ENCODE data around the gene PDZD8.
"Not testable (repeated sequence)": the region's sequence is repeated elsewhere in the genome, so short reads cannot be mapped to it uniquely, and the experiment has no call there.

PDZD8 gene

GRCh38 chr10:117299435-117299834, 75.8 kb downstream of the PDZD8 start:
- no peak for DNase-seq (ENCODE audit: low read depth)
- TF ChIP-seq, protein P1, sequence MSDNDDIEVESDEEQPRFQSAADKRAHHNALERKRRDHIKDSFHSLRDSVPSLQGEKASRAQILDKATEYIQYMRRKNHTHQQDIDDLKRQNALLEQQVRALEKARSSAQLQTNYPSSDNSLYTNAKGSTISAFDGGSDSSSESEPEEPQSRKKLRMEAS (IDR thresholded peaks at IDR 0.05; ENCODE audit: low read depth, low read length) = no peak
- TF ChIP-seq, protein P2, sequence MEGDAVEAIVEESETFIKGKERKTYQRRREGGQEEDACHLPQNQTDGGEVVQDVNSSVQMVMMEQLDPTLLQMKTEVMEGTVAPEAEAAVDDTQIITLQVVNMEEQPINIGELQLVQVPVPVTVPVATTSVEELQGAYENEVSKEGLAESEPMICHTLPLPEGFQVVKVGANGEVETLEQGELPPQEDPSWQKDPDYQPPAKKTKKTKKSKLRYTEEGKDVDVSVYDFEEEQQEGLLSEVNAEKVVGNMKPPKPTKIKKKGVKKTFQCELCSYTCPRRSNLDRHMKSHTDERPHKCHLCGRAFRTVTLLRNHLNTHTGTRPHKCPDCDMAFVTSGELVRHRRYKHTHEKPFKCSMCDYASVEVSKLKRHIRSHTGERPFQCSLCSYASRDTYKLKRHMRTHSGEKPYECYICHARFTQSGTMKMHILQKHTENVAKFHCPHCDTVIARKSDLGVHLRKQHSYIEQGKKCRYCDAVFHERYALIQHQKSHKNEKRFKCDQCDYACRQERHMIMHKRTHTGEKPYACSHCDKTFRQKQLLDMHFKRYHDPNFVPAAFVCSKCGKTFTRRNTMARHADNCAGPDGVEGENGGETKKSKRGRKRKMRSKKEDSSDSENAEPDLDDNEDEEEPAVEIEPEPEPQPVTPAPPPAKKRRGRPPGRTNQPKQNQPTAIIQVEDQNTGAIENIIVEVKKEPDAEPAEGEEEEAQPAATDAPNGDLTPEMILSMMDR (IDR thresholded peaks at IDR 0.05; ENCODE audit: low read depth, low read length) = no peak
- TF ChIP-seq MYC (IDR thresholded peaks at IDR 0.05; ENCODE audit: low read depth, low read length) = no peak
- no peak for TF ChIP-seq POLR2A (IDR thresholded peaks at IDR 0.05; ENCODE audit: extremely low read depth, insufficient read length)
- H3K4me3 ChIP-seq (ENCODE audit: low read depth, low read length) = no peak overlapping the region

DNA sequence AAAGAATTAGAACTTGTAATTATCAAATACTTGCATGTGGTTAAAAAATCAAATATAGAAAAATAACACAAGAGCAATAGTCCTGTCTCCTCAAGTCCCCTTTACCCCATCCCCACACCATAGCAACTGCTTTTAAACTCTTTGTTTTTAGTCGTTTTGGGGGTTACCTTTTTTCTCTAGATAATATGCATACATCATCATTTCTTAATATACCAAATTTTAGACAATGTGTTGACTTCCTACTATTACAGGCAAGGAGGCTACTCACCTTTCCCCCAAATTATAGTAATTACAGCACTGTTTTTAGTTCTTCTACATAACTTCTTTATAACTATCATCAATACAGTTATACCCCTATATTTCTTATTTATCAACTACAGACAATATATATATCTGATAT, 77.0 kb downstream of the PDZD8 start:
- DNase-seq (ENCODE audit: low read depth) = no peak
- TF ChIP-seq MYC (IDR thresholded peaks at IDR 0.05; ENCODE audit: low read depth, low read length) = no peak
- TF ChIP-seq, protein P1 (IDR thresholded peaks at IDR 0.05; ENCODE audit: low read depth, low read length) = no peak
- no peak for TF ChIP-seq POLR2A (IDR thresholded peaks at IDR 0.05; ENCODE audit: extremely low read depth, insufficient read length)
- TF ChIP-seq, protein P2 (IDR thresholded peaks at IDR 0.05; ENCODE audit: low read depth, low read length) = no peak
- H3K4me3 ChIP-seq (ENCODE audit: low read depth, low read length) = no peak overlapping the region

DNA sequence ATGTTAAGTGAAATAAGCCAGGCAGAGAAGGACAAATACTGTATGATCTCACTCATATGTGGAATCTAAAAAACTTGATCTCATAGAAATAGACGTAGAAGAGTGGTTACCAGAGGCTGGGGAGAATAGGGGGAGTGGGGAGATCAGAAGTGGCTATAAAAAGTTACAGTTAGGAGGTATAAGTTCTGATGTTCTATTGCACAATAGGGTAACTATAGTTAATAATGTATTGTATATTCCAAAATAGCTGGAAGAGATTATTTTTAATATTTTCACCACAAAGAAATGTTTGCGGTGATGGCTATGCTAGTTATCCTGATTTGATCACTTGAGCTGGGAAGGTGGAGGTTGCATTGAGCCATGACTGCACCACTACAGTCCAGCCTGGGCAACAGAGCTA, 80.5 kb downstream of the PDZD8 start:
- TF ChIP-seq POLR2A (IDR thresholded peaks at IDR 0.05; ENCODE audit: extremely low read depth, insufficient read length) (no peak), MYC (IDR thresholded peaks at IDR 0.05; ENCODE audit: low read depth, low read length) (no peak)
- TF ChIP-seq, protein P1 (IDR thresholded peaks at IDR 0.05; ENCODE audit: low read depth, low read length) = no peak
- TF ChIP-seq, protein P2 (IDR thresholded peaks at IDR 0.05; ENCODE audit: low read depth, low read length) = no peak
- H3K4me3 ChIP-seq (ENCODE audit: low read depth, low read length) = no peak overlapping the region
- DNase-seq (ENCODE audit: low read depth) = no peak

DNA sequence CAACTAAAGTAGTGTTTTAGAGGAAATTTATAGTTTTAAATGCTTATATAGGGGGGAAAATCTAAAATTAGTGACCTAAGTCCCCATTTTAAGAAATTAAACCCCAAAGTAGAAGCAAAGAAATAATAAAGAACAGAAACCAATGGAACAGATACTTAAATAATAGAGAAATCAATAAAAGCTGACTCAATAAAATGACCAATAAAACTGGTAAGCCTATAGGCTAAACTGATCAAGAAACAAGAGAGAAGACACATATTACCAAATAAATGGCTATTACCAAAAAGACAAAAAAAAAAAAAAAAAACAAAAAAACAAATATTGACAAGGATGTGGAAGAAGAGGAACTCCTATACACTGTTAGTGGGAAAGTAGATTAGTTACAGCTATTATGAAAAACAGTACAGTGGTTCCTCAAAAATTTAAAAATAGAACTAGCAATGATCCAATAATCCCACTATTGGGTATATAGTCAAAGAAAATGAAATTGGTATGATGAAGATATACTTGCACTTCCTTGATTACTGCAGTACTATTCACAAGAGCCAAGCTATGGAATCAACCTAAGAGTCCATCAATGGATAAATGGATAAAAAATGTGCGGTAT, 81.1 kb downstream of the PDZD8 start:
- DNase-seq (ENCODE audit: low read depth) = no peak
- TF ChIP-seq, protein P2 (IDR thresholded peaks at IDR 0.05; ENCODE audit: low read depth, low read length) = no peak
- H3K4me3 ChIP-seq (ENCODE audit: low read depth, low read length) = no peak overlapping the region

- not testable (repeated sequence) for H3K4me3 ChIP-seq (ENCODE audit: low read depth, low read length); DNase-seq (ENCODE audit: low read depth)
Measured at GRCh38 chr10:117290872-117291271, 84.4 kb downstream of the PDZD8 start.

- DNase-seq (ENCODE audit: low read depth) = no peak
- TF ChIP-seq, protein P1 (IDR thresholded peaks at IDR 0.05; ENCODE audit: low read depth, low read length) = no peak
- TF ChIP-seq, protein P2 (IDR thresholded peaks at IDR 0.05; ENCODE audit: low read depth, low read length) = no peak
- no peak overlapping the region for H3K4me3 ChIP-seq (ENCODE audit: low read depth, low read length)
Measured at GRCh38 chr10:117284716-117285494, 90.3 kb downstream of the PDZD8 start.
